H1 (cell line): ENCODE measurements around the gene NFYA. TPM values are rescaled to one million over a fixed set of nuclear protein-coding genes. Genes with fewer than 3 reads are reported as not detected.

Experiments used
- CTCF ChIA-PET: fragments of 300-600 bp; sonication (Branson Sonifier 250); formaldehyde crosslinking; loops from one replicate; lab custom pipeline; 2021; ENCODE audit not compliant: partially characterized antibody; lab: Charles Lee
- POLR2A ChIA-PET: fragments of 300-600 bp; sonication (Branson Sonifier 250); formaldehyde crosslinking; loops from one replicate; lab custom pipeline; 2021; ENCODE audit warnings: inconsistent platforms; ENCODE audit not compliant: partially characterized antibody; lab: Charles Lee
- DNase-seq, 2 experiments: peaks; one replicate each; pipeline versions ENCODE4 v3.0.0 to v3.0.0-alpha.2; 2010 to 2022; ENCODE audit warnings: low spot score in 2 of 2, low read depth in 1 of 2, mixed read lengths in 1 of 2
- FAIRE-seq: peaks from 2 replicates; lab custom pipeline; 2011; peaks lifted over from hg19 to GRCh38; lab: Jason Lieb, UNC
- H2AFZ ChIP-seq: 2 replicates; pipeline ENCODE4 v1.8.1; 2012; ENCODE audit warnings: low read length, inconsistent platforms
- H2AK5ac ChIP-seq: 2 replicates; pipeline ENCODE4 v1.6.1; 2013; ENCODE audit warnings: low read depth, low read length
- H2BK120ac ChIP-seq: replicated peaks from 2 replicates; pipeline ENCODE3; 2013; ENCODE audit warnings: low read depth, low read length, inconsistent platforms
- H2BK12ac ChIP-seq: 2 replicates; pipeline ENCODE4 v1.6.1; 2013; ENCODE audit warnings: low read depth, low read length
- H2BK15ac ChIP-seq: 2 replicates; pipeline ENCODE4 v1.6.1; 2013; ENCODE audit warnings: low read length
- H2BK20ac ChIP-seq: 2 replicates; pipeline ENCODE4 v1.6.1; 2013; ENCODE audit warnings: low read length
- H2BK5ac ChIP-seq: 2 replicates; pipeline ENCODE4 v1.6.1; 2013; ENCODE audit warnings: low read depth, low read length
- H3K14ac ChIP-seq: 2 replicates; pipeline ENCODE4 v1.6.1; 2013; ENCODE audit warnings: inconsistent platforms; ENCODE audit not compliant: insufficient read length
- H3K18ac ChIP-seq: 2 replicates; pipeline ENCODE4 v1.6.1; 2013; ENCODE audit warnings: low read length; ENCODE audit errors: extremely low read depth
- H3K23ac ChIP-seq: 2 replicates; pipeline ENCODE4 v1.6.1; 2013; ENCODE audit warnings: inconsistent platforms; ENCODE audit not compliant: insufficient read length
- H3K23me2 ChIP-seq: 2 replicates; pipeline ENCODE4 v1.6.1; 2013; ENCODE audit warnings: low read depth, low read length
- H3K27ac ChIP-seq: 2 replicates; pipeline ENCODE4 v1.6.1; 2011; ENCODE audit warnings: low read depth, low read length, inconsistent platforms
- H3K27me3 ChIP-seq, 4 experiments: replicated peaks in 1 of 4; 1 replicate in 1 of 4; 2 replicates in 3 of 4; pipeline versions ENCODE4 v1.6.1 to v1.8.1; 2011 to 2013; ENCODE audit warnings: low read length in 3 of 4, mild to moderate bottlenecking in 3 of 4, inconsistent platforms in 2 of 4, mixed read lengths in 2 of 4, moderate library complexity in 1 of 4; ENCODE audit not compliant: control insufficient read depth in 3 of 4, insufficient read depth in 3 of 4; ENCODE audit errors: extremely low read depth in 1 of 4
- H3K36me3 ChIP-seq, 4 experiments: 2 replicates each; pipeline versions ENCODE4 v1.6.1 to v1.8.1; 2011 to 2013; ENCODE audit warnings: mild to moderate bottlenecking in 4 of 4, low read length in 3 of 4, moderate library complexity in 2 of 4, control low read depth in 1 of 4, inconsistent platforms in 1 of 4; ENCODE audit not compliant: insufficient read depth in 4 of 4, control insufficient read depth in 2 of 4
- H3K4ac ChIP-seq: replicated peaks from 2 replicates; pipeline ENCODE3; 2013; ENCODE audit warnings: low read length, low read depth, mixed read lengths, inconsistent platforms; ENCODE audit not compliant: insufficient read length
- H3K4me1 ChIP-seq, 4 experiments: replicated peaks in 1 of 4; 1 replicate in 1 of 4; 2 replicates in 3 of 4; pipeline versions ENCODE4 v1.6.1 to v1.8.1; 2011 to 2013; ENCODE audit warnings: low read length in 3 of 4, inconsistent platforms in 2 of 4, mixed read lengths in 1 of 4; ENCODE audit not compliant: insufficient read depth in 4 of 4, control insufficient read depth in 3 of 4
- H3K4me2 ChIP-seq, 2 experiments: 2 replicates each; pipeline versions ENCODE4 v1.6.1 to v1.8.1; 2011 to 2013; ENCODE audit warnings: low read depth in 2 of 2, low read length in 2 of 2, control low read depth in 1 of 2, inconsistent platforms in 1 of 2, mild to moderate bottlenecking in 1 of 2; ENCODE audit not compliant: insufficient read depth in 1 of 2
- H3K4me3 ChIP-seq, 4 experiments: fragments of 200-600, 300-600 bp in 1 of 4; sonication (generic), shearing (Covaris generic), sonication (Bioruptor Twin) in 1 of 4; 2 replicates each; pipeline versions ENCODE4 v1.5.1 to v1.8.1; 2011 to 2016; ENCODE audit warnings: low read length in 4 of 4, low read depth in 3 of 4, control low read depth in 2 of 4, inconsistent platforms in 2 of 4, mild to moderate bottlenecking in 2 of 4, mixed read lengths in 1 of 4, moderate library complexity in 1 of 4; ENCODE audit not compliant: insufficient read depth in 2 of 4; ENCODE audit errors: extremely low read depth in 1 of 4
- H3K56ac ChIP-seq: replicated peaks from 2 replicates; pipeline ENCODE3; 2013; ENCODE audit warnings: low read depth, mild to moderate bottlenecking, mixed read lengths, low read length, inconsistent platforms; ENCODE audit not compliant: insufficient read length
- H3K79me1 ChIP-seq: 2 replicates; pipeline ENCODE4 v1.6.1; 2013; ENCODE audit warnings: low read depth, low read length, control low read depth
- H3K79me2 ChIP-seq, 2 experiments: 2 replicates each; pipeline versions ENCODE4 v1.6.1 to v1.8.1; 2012 to 2013; ENCODE audit warnings: low read length in 2 of 2, mild to moderate bottlenecking in 2 of 2, inconsistent platforms in 1 of 2; ENCODE audit not compliant: insufficient read depth in 2 of 2, control insufficient read depth in 1 of 2
- H3K9ac ChIP-seq, 4 experiments: replicated peaks in 1 of 4; 1 replicate in 1 of 4; 2 replicates in 3 of 4; pipeline versions ENCODE4 v1.6.1 to v1.8.1; 2011 to 2013; ENCODE audit warnings: low read depth in 3 of 4, low read length in 3 of 4, control low read depth in 2 of 4, mild to moderate bottlenecking in 2 of 4, moderate library complexity in 2 of 4, inconsistent platforms in 1 of 4; ENCODE audit errors: extremely low read depth in 1 of 4
- H3K9me3 ChIP-seq, 2 experiments: 2 replicates each; pipeline versions ENCODE4 v1.6.1 to v1.8.1; 2012 to 2013; ENCODE audit warnings: mild to moderate bottlenecking in 2 of 2, moderate library complexity in 2 of 2, control low read depth in 1 of 2, inconsistent platforms in 1 of 2, low read depth in 1 of 2, low read length in 1 of 2, mixed read lengths in 1 of 2; ENCODE audit not compliant: insufficient read depth in 2 of 2
- H4K20me1 ChIP-seq, 2 experiments: replicated peaks in 1 of 2; 2 replicates each; pipeline versions ENCODE3 to v1.8.1; 2011 to 2013; ENCODE audit warnings: inconsistent platforms in 2 of 2, low read length in 2 of 2, mild to moderate bottlenecking in 1 of 2; ENCODE audit not compliant: insufficient read depth in 2 of 2, control insufficient read depth in 1 of 2
- H4K5ac ChIP-seq: 2 replicates; pipeline ENCODE4 v1.6.1; 2013; ENCODE audit warnings: low read length, low read depth, mixed read lengths, inconsistent platforms; ENCODE audit not compliant: insufficient read length
- H4K8ac ChIP-seq: 2 replicates; pipeline ENCODE4 v1.8.0; 2013; ENCODE audit warnings: mild to moderate bottlenecking, moderate library complexity, low read length, inconsistent platforms; ENCODE audit not compliant: insufficient read depth; ENCODE audit errors: extremely low read depth
- H4K91ac ChIP-seq: replicated peaks from 2 replicates; pipeline ENCODE3; 2013; ENCODE audit warnings: low read length, mixed read lengths, inconsistent platforms; ENCODE audit not compliant: insufficient read length
- BRCA1 ChIP-seq: IDR thresholded peaks from 2 replicates; pipeline ENCODE4 v1.6.1; 2012; ENCODE audit warnings: low read depth, low read length, improper control_type of control experiment
- EP300 ChIP-seq, 2 experiments: IDR thresholded peaks; 1 replicate in 1 of 2; 2 replicates in 1 of 2; pipeline ENCODE4 v1.6.1; 2011 to 2012; ENCODE audit warnings: low read depth in 2 of 2, low read length in 2 of 2, mild to moderate bottlenecking in 2 of 2, borderline replicate concordance in 1 of 2, inconsistent platforms in 1 of 2, moderate library complexity in 1 of 2
- NRF1 ChIP-seq: IDR thresholded peaks from 2 replicates; pipeline ENCODE4 v1.6.1; 2011; ENCODE audit warnings: mild to moderate bottlenecking, low read depth, low read length, improper control_type of control experiment
- PHF8 ChIP-seq: fragments of 200-600 bp; sonication (generic); conservative IDR thresholded peaks from 2 replicates; pipeline ENCODE4 v1.7.1; 2012; ENCODE audit warnings: low read depth, mild to moderate bottlenecking, inconsistent platforms, low read length, moderate library complexity
- POLR2A ChIP-seq, 2 experiments: IDR thresholded peaks; 1 replicate in 1 of 2; 2 replicates in 1 of 2; pipeline ENCODE4 v1.6.1; 2011; ENCODE audit warnings: low read depth in 2 of 2, low read length in 2 of 2, mild to moderate bottlenecking in 2 of 2; ENCODE audit errors: control extremely low read depth in 1 of 2
- POLR2AphosphoS5 ChIP-seq: IDR thresholded peaks from 2 replicates; pipeline ENCODE4 v1.6.1; 2011; ENCODE audit warnings: low read depth, low read length
- RAD21 ChIP-seq, 2 experiments: IDR thresholded peaks in 1 of 2; conservative IDR thresholded peaks in 1 of 2; 2 replicates each; pipeline ENCODE4 v1.6.1; 2011; ENCODE audit warnings: low read depth in 2 of 2, low read length in 2 of 2, improper control_type of control experiment in 1 of 2, inconsistent platforms in 1 of 2, mild to moderate bottlenecking in 1 of 2, moderate library complexity in 1 of 2
- RFX5 ChIP-seq: IDR thresholded peaks from 2 replicates; pipeline ENCODE4 v1.6.1; 2011; ENCODE audit warnings: low read depth, low read length, improper control_type of control experiment, borderline replicate concordance
- RNF2 ChIP-seq: fragments of 200-900, 300-1000 bp; sonication (generic); IDR thresholded peaks from 2 replicates; pipeline ENCODE4 v1.7.1; 2016; ENCODE audit warnings: borderline replicate concordance, low read depth, mild to moderate bottlenecking, antibody characterized with exemption, low read length; ENCODE audit not compliant: poor library complexity, severe bottlenecking; ENCODE audit errors: missing control alignments
- SAP30 ChIP-seq: fragments of 300-600 bp; sonication (generic); IDR thresholded peaks from 2 replicates; pipeline ENCODE4 v1.7.1; 2012; ENCODE audit warnings: low read length, moderate library complexity, mild to moderate bottlenecking, inconsistent platforms; ENCODE audit not compliant: insufficient read depth, insufficient replicate concordance
- SP4 ChIP-seq: IDR thresholded peaks from 2 replicates; pipeline ENCODE4 v1.6.1; 2012; ENCODE audit warnings: low read length, inconsistent platforms
- TAF1 ChIP-seq: IDR thresholded peaks from 2 replicates; pipeline ENCODE4 v1.6.1; 2011; ENCODE audit warnings: mild to moderate bottlenecking, low read depth, low read length
- YY1 ChIP-seq: IDR thresholded peaks from 2 replicates; pipeline ENCODE4 v1.6.1; 2011; ENCODE audit warnings: low read depth, mild to moderate bottlenecking, low read length
- WGBS, 2 experiments: shearing (Covaris generic) in 1 of 2; methylation state at CpG; one replicate each; pipeline versions ENCODE4 v1.1.6 to v1.1.7; 2013 to 2015; ENCODE audit warnings: low lambda C conversion rate in 2 of 2, mixed read lengths in 2 of 2, inconsistent platforms in 1 of 2, low coverage in 1 of 2, missing lambda C conversion rate in 1 of 2; ENCODE audit not compliant: insufficient replicate concordance in 2 of 2, insufficient coverage in 1 of 2, insufficient read length in 1 of 2; ENCODE audit errors: extremely low coverage in 1 of 2, missing lambda C conversion rate in 1 of 2; 5-methylcytosine and 5-hydroxymethylcytosine counted together
- polyA plus RNA-seq, 7 experiments: library from polyadenylated mRNA; depleted of rRNA in 3 of 7; stranded (reverse) in 5 of 7; unstranded in 2 of 7; fragments of >200 nt in 5 of 7; fragments of 200-250 nt in 2 of 7; gene quantifications; 1 replicate in 5 of 7; 2 replicates in 1 of 7; 4 replicates in 1 of 7; pipeline versions ENCODE4 v1.2.1 to v1.2.3, GENCODE V29; 2011 to 2013; ENCODE audit warnings: missing spikeins in 2 of 7, mixed read lengths in 2 of 7
- total RNA-seq: library from RNA; stranded (reverse); fragmentation: NEBNext Ultra II Directional; extraction: Animal tissue kit (Norgen Biotek cat#: 25700); gene quantifications from 2 replicates; pipeline ENCODE4 v1.2.1, GENCODE V29; 2021

NFYA gene
- total and polyA plus RNA-seq, 2 of the 8 experiments (the other 6 are each of a cell fraction or from before 2014, with no cell fraction given), result 19.8 to 33.7 TPM

- CTCF ChIA-PET, result no interaction called here
Observed at GRCh38 chr6:41077536-41077935, 4.8 kb downstream of the NFYA start.

More at GRCh38 chr6:41077536-41077935, 4.8 kb downstream of the NFYA start:
- FAIRE-seq (no peak), DNase-seq (no peak)
- Histone ChIP-seq H3K9me3 (no peaks in the 10 kb centered on the region), H3K27ac (no peak overlapping the region), H3K23ac (no peak overlapping the region), H2BK15ac (no peak overlapping the region), H3K36me3 (peaks cover 10 to 34% (median 24%) of the 10 kb centered on the region in 4 experiments), H3K4me3 (no peak overlapping the region), H2BK5ac (no peak overlapping the region), H3K9ac (no peak overlapping the region), H3K27me3 (no peaks in the 10 kb centered on the region), H3K56ac (no peak overlapping the region), H4K5ac (no peak overlapping the region), H2AK5ac (no peak overlapping the region), H3K4me2 (no peak overlapping the region), H4K91ac (no peak overlapping the region), H3K14ac (no peak overlapping the region), H4K8ac (no peak overlapping the region), H2BK20ac (no peak overlapping the region), H3K18ac (no peak overlapping the region), H3K79me1 (no peaks in the 10 kb centered on the region; the same call in 1 of the 2 replicates), H2AFZ (no peak overlapping the region), H4K20me1 (peaks cover under 1 to 11% of the 10 kb centered on the region in 2 experiments), H3K79me2 (peaks cover 41 to 86% of the 10 kb centered on the region in 2 experiments), H2BK120ac (no peak overlapping the region), H2BK12ac (no peak overlapping the region), H3K4me1 (peaks cover 0 to 5% (median 2%) of the 10 kb centered on the region in 4 experiments; a peak in 3 of 7 replicates), H3K4ac (no peak overlapping the region), H3K23me2 (peaks cover 6% of the 10 kb centered on the region)
- WGBS, 2 experiments, result 91% methylated on average over 2 of the region's 2 CpGs; no CpG with 5 or more reads in 1 of the 2 experiments
- TF ChIP-seq RAD21 (IDR thresholded peaks at IDR 0.05 in 1 of 2, conservative IDR thresholded peaks at IDR 0.05 in 1 of 2; ENCODE audit: low read depth in 2 of 2, low read length in 2 of 2) (no peak), PHF8 (no peak), SP4 (no peak), EP300 (IDR thresholded peaks at IDR 0.05; ENCODE audit: borderline replicate concordance in 1 of 2, low read depth in 2 of 2, low read length in 2 of 2) (no peak), TAF1 (no peak), BRCA1 (no peak), POLR2A (IDR thresholded peaks at IDR 0.05; ENCODE audit: control extremely low read depth in 1 of 2, low read depth in 2 of 2, low read length in 2 of 2) (no peak), SAP30 (no peak), YY1 (no peak), RFX5 (no peak), NRF1 (no peak), RNF2 (no peak), POLR2AphosphoS5 (no peak)
- POLR2A ChIA-PET, result no interaction called here
